CD4-positive, alpha-beta T cell treated with Interleukin-21 for 1 hour (primary cell): ENCODE measurements around the gene GRK5.
"Not testable (repeated sequence)": the region's sequence is repeated elsewhere in the genome, so short reads cannot be mapped to it uniquely, and the experiment has no call there.

Experiments used
- DNase-seq: peaks from one replicate; pipeline ENCODE4 v3.0.0-alpha.2; 2020

GRK5 gene

DNA sequence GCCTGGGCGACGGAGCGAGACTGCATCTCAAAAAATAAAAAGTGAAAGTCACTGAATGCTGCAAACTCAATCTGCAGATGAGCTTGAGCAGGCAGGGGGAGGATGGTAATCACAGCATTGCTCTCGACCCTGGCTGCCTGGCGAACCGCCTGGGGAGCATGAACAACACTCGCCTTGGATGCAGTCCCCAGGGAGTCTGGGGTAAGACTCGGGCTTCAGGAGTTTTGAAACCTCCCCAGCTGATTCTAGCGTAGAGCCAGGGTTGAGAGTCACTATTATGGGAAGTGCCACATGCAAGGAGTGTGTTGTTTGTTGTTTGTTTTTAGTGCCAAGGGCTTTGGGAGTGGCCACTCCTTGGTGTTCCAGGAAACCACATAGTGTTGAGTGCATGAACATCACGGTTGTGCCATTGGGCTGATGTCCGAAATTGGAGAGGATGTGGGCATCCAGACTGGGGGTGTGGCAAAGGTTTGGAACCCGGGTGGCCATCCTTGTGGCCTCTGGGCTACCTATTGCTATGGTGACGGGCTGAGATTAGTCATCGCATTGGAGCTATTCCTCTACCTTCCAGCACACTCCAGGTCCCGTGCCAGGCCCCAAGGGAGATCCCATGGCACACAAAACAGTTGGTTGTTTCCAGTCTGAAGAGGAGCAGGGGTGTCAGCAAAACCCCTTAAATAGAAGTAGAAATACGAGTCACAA lies 242.5 kb downstream of the GRK5 start:
- DNase-seq, result no peak

GRCh38 chr10:119450606-119451299 lies 243.4 kb downstream of the GRK5 start:
- DNase-seq, result no peak

DNA sequence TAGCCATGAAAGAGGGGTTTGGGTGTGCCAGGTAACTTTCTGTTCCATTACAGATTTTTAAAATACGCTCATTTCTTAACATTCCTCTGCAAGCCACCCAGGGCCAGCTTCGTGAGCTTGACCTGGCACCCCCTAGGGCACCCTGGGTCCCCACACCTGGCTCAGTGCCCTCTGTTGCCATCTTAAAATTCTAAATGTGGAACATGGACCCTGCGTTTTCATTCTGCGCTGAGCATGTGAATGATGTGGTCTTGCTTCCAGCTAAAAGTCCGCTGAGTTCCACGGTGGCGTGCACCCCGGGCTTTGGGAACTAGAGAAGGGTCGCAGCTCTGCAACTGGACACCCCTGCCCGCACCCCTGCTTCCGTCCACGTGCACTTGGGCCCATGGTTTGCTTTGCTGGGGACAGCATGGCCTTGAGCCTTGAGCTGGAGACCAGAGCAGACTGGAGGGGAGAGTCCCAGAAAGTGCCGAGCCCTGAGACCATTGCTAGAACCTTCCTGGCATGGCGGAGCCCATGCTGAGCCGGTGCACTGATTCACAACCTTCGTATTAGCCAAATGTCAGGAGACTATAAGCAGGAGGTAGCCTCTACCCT lies 244.0 kb downstream of the GRK5 start:
- DNase-seq, result no peak

GRCh38 chr10:119452396-119452795 lies 245.0 kb downstream of the GRK5 start:
- DNase-seq, result no peak

- DNase-seq, result no peak
Measured at GRCh38 chr10:119453313-119453712, 245.9 kb downstream of the GRK5 start.

DNA sequence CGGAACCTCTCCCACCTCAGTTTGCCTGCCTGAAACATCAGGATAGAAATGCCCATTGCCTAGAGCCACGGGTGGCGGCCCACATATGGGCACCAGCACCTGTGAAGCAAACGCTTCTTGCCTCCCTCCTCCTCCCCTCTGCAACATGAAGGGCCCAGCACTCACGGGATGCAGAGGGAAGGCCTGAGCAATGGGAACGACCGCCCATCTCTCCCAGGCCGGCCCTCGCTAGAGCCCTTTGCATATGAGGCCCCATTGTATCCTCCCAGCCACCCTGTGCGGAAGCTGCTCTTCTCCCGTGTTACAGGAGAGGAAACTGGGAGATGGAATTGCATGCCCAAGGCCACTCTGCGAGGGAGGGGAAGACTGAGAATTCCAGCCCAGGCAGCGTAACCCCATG lies 246.9 kb downstream of the GRK5 start:
- no peak for DNase-seq

DNA sequence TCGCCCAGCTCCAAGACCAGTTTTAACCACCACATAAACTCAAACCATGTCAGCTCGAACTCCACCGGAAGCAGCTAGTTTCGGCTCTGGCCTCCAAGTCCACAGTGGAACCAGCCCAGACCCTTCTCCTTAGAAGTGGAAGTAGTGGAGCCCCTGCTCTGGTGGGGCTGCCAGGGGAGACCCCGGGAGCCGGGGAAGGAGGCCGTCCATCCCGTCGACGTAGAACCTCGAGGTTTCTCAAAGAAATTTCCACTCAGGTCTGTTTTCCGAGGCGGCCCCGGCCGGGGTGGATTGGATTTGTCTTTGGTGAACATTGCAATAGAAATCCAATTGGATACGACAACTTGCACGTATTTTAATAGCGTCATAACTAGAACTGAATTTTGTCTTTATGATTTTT lies 247.6 kb downstream of the GRK5 start:
- no peak for DNase-seq

- no peak for DNase-seq
Measured at GRCh38 chr10:119455609-119456434, 248.5 kb downstream of the GRK5 start.

DNA sequence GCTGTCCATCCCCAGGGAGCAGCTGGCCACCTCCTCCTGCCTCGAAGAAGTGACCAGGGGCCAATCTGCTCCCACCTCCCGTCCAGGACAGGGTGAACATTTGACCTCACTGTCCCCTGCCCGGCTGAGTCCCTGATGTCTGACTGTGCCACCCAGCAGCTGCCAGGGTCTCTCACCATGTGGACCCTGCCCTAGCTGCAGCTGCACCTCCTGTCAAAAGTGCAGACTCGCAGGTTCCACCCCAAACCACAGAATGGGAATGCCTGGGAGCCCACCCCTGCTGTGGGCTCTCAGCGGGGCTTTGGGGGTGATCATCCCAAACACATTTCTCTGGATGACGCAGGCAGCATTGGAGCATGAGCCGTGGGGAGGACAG lies 249.1 kb downstream of the GRK5 start:
- DNase-seq, result no peak

- DNase-seq, result no peak
Measured at GRCh38 chr10:119457966-119458766, 250.8 kb downstream of the GRK5 start.

DNA sequence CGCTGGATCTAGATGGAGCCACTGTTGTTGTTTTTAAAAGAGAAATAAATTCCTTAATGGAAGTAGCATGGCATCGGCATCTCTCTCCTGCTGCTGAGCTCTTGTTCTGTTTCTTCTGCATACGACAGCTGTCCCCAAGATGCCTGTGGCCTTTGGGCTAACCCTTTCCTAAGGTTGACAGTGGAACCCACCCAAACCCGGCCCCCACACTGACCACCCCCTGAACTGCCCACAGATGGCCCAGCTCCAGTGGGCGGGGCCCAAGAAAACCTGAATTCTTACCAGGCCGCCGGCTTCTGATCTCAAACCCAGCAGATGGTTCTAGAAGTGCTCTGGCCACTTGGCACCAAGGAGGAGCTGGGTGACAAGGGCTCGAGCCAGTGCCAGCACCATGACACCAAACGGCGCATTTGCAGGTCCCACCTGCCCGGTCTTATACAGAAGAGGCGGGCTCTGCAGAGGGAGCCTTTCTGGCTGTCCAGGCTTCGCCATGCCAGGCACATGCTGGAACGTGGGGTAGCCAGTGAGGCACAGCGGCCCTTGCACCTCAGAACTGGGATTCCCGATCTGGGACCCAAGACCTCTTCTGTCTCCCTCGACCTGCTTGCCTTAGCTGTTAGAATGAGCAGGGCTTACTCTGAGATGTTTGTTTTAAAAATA lies 252.4 kb downstream of the GRK5 start:
- no peak for DNase-seq

- DNase-seq, result no peak
Measured at GRCh38 chr10:119460369-119461195, 253.2 kb downstream of the GRK5 start.

- DNase-seq, result no peak
Measured at GRCh38 chr10:119461380-119461779, 254.0 kb downstream of the GRK5 start.

- no peak for DNase-seq
Measured at GRCh38 chr10:119461923-119462322, 254.6 kb downstream of the GRK5 start.

GRCh38 chr10:119462773-119463172 lies 255.4 kb downstream of the GRK5 start:
- no peak for DNase-seq

- not testable (repeated sequence) for DNase-seq
Measured at GRCh38 chr10:119463195-119463594, 255.8 kb downstream of the GRK5 start.

GRCh38 chr10:119465085-119465484 lies 257.7 kb downstream of the GRK5 start:
- DNase-seq, result no peak

DNA sequence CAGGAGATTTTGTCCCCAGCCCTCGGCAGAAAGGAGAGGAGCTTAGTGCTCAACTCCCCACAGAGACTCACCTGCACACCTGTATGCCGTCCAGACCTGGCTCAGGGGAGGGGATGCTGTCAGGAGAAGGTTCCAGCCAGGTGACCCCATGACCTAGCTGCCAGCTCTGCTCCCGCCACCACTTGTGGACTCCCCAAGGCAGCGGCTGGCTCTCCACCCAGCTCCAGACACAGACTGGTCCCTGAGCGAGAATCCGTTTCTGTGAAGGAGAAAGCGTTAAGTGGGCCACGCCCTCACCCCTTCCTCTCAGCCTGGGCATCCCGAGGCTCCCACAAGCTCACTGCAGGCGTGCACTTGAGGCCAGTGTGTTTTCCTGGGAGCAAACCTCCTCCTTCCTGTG lies 258.7 kb downstream of the GRK5 start:
- DNase-seq, result no peak

GRCh38 chr10:119466655-119467054 lies 259.3 kb downstream of the GRK5 start:
- peak; percentile 42 for DNase-seq

DNA sequence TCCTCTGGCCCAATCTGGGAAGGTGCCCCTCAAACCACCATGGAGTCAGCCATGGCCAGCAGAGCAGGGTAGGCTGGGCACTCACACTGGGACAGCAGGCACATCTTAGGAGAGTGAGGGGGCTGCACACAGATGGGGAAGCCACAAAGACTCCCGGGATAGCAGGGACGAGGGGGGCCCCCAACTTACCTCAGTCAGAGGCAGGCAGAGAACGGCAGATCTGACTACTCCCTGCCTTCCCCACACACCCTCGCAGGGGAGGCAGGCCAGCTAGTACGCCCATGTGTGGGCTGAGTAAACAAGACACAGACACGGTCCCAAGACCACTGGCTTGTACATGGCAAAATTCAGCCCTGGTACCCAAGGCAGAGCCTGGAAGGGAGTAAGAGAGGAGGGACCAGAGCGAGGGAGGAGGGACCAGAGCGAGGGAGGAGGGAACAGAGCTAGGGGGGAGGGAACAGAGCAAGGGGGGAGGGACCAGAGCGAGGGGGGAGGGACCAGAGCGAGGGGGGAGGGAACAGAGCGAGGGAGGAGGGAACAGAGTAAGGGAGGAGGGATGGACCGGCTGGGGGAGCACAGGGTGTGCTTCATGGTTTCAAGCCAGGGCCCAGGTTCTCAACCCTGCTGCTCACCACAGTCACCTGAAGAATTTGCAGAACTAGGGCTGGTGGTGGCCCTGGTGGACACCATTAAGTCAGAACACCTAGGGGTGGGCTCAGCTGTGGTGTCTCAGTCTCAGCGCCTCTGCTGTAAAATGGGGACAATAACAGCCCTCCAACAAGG lies 261.4 kb downstream of the GRK5 start:
- no peak for DNase-seq
